ENCODE results near the gene RPSA.

DNA sequence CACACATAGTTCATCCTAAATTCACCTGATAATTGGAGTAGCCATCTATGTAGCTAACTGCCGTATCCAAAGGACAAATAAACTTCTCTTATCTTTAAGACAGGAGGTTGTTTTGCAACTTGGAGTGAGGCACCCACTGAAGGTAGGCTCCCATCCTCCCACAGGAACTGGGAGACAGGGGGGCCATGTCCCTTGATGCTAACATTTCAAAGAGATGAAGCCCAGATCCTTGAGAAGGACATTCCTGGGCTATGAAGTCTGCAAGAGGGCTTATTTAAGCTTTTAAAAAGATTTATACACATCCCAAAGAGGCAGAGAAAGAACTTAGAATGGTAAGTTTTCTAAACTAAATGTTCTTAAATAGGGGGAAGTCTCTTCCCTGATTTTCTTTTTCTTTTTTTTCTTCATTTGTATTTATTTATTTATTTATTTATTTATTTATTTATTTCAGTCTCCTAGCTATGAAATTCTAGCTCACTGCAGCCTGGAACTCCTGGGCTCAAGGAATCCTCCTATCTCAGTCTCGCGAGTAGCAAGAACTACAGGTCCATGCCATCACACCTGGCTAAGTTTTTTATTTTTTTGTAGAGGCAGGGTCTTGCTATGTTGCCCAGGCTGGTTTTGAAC is 48.2 kb downstream of the RPSA start:
- TF ChIP-seq, protein P1, sequence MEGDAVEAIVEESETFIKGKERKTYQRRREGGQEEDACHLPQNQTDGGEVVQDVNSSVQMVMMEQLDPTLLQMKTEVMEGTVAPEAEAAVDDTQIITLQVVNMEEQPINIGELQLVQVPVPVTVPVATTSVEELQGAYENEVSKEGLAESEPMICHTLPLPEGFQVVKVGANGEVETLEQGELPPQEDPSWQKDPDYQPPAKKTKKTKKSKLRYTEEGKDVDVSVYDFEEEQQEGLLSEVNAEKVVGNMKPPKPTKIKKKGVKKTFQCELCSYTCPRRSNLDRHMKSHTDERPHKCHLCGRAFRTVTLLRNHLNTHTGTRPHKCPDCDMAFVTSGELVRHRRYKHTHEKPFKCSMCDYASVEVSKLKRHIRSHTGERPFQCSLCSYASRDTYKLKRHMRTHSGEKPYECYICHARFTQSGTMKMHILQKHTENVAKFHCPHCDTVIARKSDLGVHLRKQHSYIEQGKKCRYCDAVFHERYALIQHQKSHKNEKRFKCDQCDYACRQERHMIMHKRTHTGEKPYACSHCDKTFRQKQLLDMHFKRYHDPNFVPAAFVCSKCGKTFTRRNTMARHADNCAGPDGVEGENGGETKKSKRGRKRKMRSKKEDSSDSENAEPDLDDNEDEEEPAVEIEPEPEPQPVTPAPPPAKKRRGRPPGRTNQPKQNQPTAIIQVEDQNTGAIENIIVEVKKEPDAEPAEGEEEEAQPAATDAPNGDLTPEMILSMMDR (IDR thresholded peaks at IDR 0.05): no peak
- TF ChIP-seq POLR2A (IDR thresholded peaks at IDR 0.05) (no peak), POLR2AphosphoS5 (IDR thresholded peaks at IDR 0.05) (no peak)
